Spleen (tissue), 7 donors: Measurements from ENCODE around the gene ATP2B2.

ENCODE experiments used
- POLR2A ChIP-seq, 3 donors: fragments of 450-650 bp; IDR thresholded peaks; one replicate each; pipeline ENCODE4 v1.5.1; 2017; ENCODE audit warnings: antibody characterized with exemption in 3 of 3, mild to moderate bottlenecking in 1 of 3
- POLR2AphosphoS5 ChIP-seq, 3 donors: sonication (generic); formaldehyde crosslinking; IDR thresholded peaks; one replicate each; pipeline ENCODE4 v1.5.1; 2017; ENCODE audit warnings: antibody characterized with exemption in 3 of 3
- TF ChIP-seq, protein P1 (sequence below), 11 experiments: fragments of 200-600 bp in 7 of 11; fragments of 450-650 bp in 4 of 11; sonication (generic) in 4 of 11; IDR thresholded peaks in 8 of 11; conservative IDR thresholded peaks in 3 of 11; 1 replicate in 7 of 11; 2 replicates in 4 of 11; pipeline versions ENCODE4 v1.4.0 to v1.8.0; 2016 to 2021; ENCODE audit warnings: antibody characterized with exemption in 11 of 11, inconsistent platforms in 4 of 11, mild to moderate bottlenecking in 1 of 11
- donor health status: DM: no; HTN: no; CAD: no; lungs with moderate emphysema.
- donor health status: DM: no; HTN: no; CAD: no.
- donor health status: DM: no; HTN: no; CAD: no.

GRCh38 chr3:10280177-10280529 is 225.2 kb downstream of the ATP2B2 start:
- TF ChIP-seq POLR2A (IDR thresholded peaks at IDR 0.05) (no peak), POLR2AphosphoS5 (IDR thresholded peaks at IDR 0.05) (no peak)
- TF ChIP-seq, protein P1, sequence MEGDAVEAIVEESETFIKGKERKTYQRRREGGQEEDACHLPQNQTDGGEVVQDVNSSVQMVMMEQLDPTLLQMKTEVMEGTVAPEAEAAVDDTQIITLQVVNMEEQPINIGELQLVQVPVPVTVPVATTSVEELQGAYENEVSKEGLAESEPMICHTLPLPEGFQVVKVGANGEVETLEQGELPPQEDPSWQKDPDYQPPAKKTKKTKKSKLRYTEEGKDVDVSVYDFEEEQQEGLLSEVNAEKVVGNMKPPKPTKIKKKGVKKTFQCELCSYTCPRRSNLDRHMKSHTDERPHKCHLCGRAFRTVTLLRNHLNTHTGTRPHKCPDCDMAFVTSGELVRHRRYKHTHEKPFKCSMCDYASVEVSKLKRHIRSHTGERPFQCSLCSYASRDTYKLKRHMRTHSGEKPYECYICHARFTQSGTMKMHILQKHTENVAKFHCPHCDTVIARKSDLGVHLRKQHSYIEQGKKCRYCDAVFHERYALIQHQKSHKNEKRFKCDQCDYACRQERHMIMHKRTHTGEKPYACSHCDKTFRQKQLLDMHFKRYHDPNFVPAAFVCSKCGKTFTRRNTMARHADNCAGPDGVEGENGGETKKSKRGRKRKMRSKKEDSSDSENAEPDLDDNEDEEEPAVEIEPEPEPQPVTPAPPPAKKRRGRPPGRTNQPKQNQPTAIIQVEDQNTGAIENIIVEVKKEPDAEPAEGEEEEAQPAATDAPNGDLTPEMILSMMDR (IDR thresholded peaks at IDR 0.05 in 8 of 11, conservative IDR thresholded peaks at IDR 0.05 in 3 of 11), result no peak
